ENCODE measurements around the gene GKN1.

GRCh38 chr2:68974946-68975665, 670 bp downstream of the GKN1 start:
- no peak for TF ChIP-seq EZH2phosphoT487 (IDR thresholded peaks at IDR 0.05; ENCODE audit: borderline replicate concordance, low read depth, low read length)
- TF ChIP-seq CTCF (conservative IDR thresholded peaks at IDR 0.05; ENCODE audit: low read length): no peak
